Islet precursor cell (in vitro differentiated cells): ENCODE data around the gene CD36.

ENCODE experiments used
- DNase-seq: peaks from one replicate; pipeline ENCODE4 v3.0.0-alpha.2; 2018

The CD36 gene

DNA sequence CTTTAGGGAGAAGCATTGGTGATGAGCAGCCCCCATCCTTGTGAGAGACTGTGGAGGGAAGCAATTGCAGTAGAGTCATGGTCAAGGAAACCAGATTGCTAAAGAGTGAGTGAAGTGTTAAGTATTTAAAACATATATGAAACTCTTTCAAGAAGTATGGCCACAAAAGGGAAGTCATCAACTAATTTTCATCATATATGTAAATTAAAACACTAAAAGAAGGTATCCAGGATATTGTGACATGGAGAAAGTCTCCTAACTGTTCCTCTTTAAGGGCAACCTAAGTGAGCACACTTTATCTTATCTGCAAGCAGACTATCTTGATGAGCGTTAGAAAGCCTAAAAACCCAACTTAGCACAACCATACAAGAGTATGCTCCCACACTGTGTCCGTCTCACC, 69.7 kb downstream of the CD36 start:
- no peak for DNase-seq

GRCh38 chr7:80711531-80711930, 73.1 kb downstream of the CD36 start:
- DNase-seq = no peak

GRCh38 chr7:80719261-80719660, 80.8 kb downstream of the CD36 start:
- DNase-seq = no peak

DNA sequence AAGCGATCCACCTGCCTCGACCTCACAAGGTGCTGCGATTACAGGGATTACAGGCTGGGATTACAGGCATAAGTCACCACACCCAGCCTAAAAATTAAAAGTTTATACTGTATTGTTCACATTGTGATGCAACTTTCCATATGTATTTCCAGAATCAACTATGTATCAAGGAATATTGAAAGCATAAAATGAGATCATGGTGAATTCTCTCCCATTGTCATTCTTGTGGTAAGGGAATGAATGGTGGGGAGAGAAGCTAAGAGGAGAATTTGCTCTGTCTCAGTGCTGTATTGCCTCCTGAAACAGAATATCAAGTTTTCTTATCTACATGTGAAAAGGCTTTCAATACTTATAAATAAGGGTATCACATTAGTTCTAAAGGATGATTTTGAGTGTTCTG, 81.7 kb downstream of the CD36 start:
- no peak for DNase-seq

DNA sequence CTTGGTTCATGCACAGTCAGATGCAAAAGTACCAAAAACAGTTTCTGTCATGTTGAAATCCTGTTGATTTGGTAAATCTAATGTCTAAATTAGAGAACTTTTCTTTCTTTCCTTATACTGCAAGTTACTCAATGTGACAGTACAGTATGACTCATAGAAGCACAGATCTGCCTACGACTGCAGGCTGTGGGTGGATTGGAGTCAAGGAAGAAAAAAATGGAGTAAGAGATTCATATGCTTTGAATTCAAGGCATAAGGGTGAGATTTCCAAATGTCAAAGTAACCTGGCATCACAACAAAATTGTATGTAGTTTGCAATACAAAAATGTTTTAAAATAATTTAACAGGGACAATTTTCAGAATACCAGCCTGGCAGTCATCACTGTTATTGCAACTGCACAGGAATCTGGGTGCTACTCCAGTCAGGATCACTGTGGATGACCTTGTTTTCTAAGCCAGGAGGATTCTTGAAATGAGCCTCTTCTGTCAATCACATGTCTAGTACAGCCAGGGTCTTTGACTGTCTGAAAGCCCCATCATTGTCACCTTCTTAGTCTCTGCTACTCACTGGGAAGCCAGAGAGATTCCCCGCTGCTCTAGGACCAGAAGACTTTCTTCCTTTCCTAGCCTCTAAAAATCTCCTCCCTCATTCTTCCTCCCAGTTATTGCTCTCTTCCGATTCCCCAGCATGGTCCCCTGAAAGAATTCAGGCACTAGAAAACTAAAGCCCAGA, 83.6 kb downstream of the CD36 start:
- peak; percentile 60 for DNase-seq

DNA sequence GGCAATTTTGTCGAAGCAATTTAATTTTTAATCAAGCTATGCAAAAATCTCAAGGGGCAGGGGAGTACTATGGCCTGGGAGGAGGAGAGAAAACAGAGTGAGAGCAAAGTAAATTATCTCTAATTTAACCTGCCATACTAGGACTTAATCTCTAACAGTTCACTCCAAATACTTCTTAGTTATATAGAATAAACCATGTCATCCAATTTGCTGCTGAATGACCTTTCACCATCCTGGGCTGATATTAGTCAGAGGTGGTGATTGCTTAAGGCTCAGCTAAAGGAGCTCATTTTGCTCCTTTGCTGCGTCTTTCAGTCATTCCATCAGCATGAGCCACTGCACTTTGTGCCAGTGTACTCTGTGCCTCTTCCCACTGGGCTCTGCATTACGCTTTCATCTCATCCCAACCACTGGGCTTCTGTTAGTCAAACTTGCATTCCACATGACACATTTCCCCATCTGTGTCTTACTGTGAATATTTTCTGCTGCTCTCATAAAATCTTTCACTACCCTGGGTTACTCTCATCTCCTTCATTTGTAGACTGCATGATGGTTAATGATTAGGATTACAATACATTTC, 84.3 kb downstream of the CD36 start:
- DNase-seq = peak; percentile 97

- DNase-seq = no peak
These were observed 85.9 kb downstream of the CD36 start for GRCh38 chr7:80724249-80724871.

GRCh38 chr7:80725181-80725611, 86.8 kb downstream of the CD36 start:
- DNase-seq = no peak
